ENCODE results near the gene TBC1D22A.

DNA sequence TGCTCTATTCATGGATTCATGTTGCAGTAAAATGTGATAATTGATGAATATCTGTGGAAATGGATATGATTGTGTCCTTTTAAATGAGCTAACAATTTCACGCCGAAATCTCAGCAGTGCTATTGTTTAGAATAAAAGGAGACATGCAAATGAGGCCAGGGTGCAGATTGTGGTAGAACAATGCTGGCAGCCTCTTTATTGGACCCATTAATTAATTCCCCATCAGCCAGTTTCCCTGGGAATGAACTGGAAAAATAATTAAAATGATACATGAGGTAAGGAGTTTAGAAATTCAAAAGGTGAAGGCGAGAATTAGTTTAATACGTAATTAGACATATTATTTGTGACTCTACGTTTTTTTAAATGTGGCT is 306.2 kb downstream of the TBC1D22A start:
- TF ChIP-seq, protein P1, sequence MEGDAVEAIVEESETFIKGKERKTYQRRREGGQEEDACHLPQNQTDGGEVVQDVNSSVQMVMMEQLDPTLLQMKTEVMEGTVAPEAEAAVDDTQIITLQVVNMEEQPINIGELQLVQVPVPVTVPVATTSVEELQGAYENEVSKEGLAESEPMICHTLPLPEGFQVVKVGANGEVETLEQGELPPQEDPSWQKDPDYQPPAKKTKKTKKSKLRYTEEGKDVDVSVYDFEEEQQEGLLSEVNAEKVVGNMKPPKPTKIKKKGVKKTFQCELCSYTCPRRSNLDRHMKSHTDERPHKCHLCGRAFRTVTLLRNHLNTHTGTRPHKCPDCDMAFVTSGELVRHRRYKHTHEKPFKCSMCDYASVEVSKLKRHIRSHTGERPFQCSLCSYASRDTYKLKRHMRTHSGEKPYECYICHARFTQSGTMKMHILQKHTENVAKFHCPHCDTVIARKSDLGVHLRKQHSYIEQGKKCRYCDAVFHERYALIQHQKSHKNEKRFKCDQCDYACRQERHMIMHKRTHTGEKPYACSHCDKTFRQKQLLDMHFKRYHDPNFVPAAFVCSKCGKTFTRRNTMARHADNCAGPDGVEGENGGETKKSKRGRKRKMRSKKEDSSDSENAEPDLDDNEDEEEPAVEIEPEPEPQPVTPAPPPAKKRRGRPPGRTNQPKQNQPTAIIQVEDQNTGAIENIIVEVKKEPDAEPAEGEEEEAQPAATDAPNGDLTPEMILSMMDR (IDR thresholded peaks at IDR 0.05; ENCODE audit: low read length) = no peak
- no peak for TF ChIP-seq EZH2 (IDR thresholded peaks at IDR 0.05; ENCODE audit: borderline replicate concordance, low read length)
